ENCODE data around the gene TMEM19. TPM values are rescaled to one million over a fixed set of nuclear protein-coding genes. Genes with fewer than 3 reads are reported as not detected.

The TMEM19 gene
- total RNA-seq, 1 experiment from 2014 or later: 56.3 TPM

- H3K27ac ChIP-seq (ENCODE audit: low read depth, low read length, poor library complexity, severe bottlenecking): no peak overlapping the region
- no peaks in the 10 kb centered on the region for H3K36me3 ChIP-seq (ENCODE audit: insufficient read depth, low read length, poor library complexity, severe bottlenecking)
- H3K9me3 ChIP-seq (ENCODE audit: low read depth, low read length, poor library complexity, severe bottlenecking): no peaks in the 10 kb centered on the region
- ChIA-PET POLR2A (ENCODE audit: low non-redundant PET) (no interaction called here), CTCF (interaction anchor here (1.2 kb wide), 1 partner anchor 60 kb away, joined by 3 read pairs; no protein-coding TSS in a partner anchor)
- BruUV-seq (replicated peaks): no TSS peak
- intact Hi-C loops (cut with micrococcal nuclease; ENCODE audit: unreplicated experiment): no loop called here
- no peak for DNase-seq (ENCODE audit: low spot score)
- no peaks in the 10 kb centered on the region for H3K4me1 ChIP-seq (ENCODE audit: insufficient read depth, low read length, poor library complexity, severe bottlenecking)
- no peak overlapping the region for H3K4me3 ChIP-seq (ENCODE audit: low read depth, low read length, poor library complexity, severe bottlenecking)
- H3K27me3 ChIP-seq (replicated peaks; ENCODE audit: insufficient read depth, low read depth, low read length, poor library complexity): no peaks in the 10 kb centered on the region
- TF ChIP-seq CTCF (conservative IDR thresholded peaks at IDR 0.05; ENCODE audit: low read depth, low read length) (no peak), EZH2 (IDR thresholded peaks at IDR 0.05; ENCODE audit: borderline replicate concordance, low read depth, low read length, poor library complexity, severe bottlenecking) (no peak)
These were observed 14.1 kb upstream of the TMEM19 start for GRCh38 chr12:71671816-71672215.

GRCh38 chr12:71682466-71682865 lies 3.4 kb upstream of the TMEM19 start:
- POLR2A ChIA-PET (ENCODE audit: low non-redundant PET): no interaction called here
- no peak overlapping the region for H3K4me3 ChIP-seq (ENCODE audit: low read depth, low read length, poor library complexity, severe bottlenecking)

GRCh38 chr12:71683633-71684032 lies 2.2 kb upstream of the TMEM19 start:
- ChIA-PET POLR2A (ENCODE audit: low non-redundant PET) (interaction anchor here (0.7 kb wide), 1 partner anchor 64 kb away, joined by 3 read pairs; no protein-coding TSS in a partner anchor), CTCF (no interaction called here)
- intact Hi-C loops (cut with micrococcal nuclease; ENCODE audit: unreplicated experiment): no loop called here
- H3K27me3 ChIP-seq (replicated peaks; ENCODE audit: insufficient read depth, low read depth, low read length, poor library complexity): no peaks in the 10 kb centered on the region
- no peaks in the 10 kb centered on the region for H3K4me1 ChIP-seq (ENCODE audit: insufficient read depth, low read length, poor library complexity, severe bottlenecking)
- no TSS peak for BruUV-seq (replicated peaks)
- H3K4me3 ChIP-seq (ENCODE audit: low read depth, low read length, poor library complexity, severe bottlenecking): no peak overlapping the region
- no peaks in the 10 kb centered on the region for H3K9me3 ChIP-seq (ENCODE audit: low read depth, low read length, poor library complexity, severe bottlenecking)
- no peak overlapping the region for H3K27ac ChIP-seq (ENCODE audit: low read depth, low read length, poor library complexity, severe bottlenecking)
- no peak for TF ChIP-seq EZH2 (IDR thresholded peaks at IDR 0.05; ENCODE audit: borderline replicate concordance, low read depth, low read length, poor library complexity, severe bottlenecking)
- no peak for TF ChIP-seq CTCF (conservative IDR thresholded peaks at IDR 0.05; ENCODE audit: low read depth, low read length)
- no peak for DNase-seq (ENCODE audit: low spot score)
- H3K36me3 ChIP-seq (ENCODE audit: insufficient read depth, low read length, poor library complexity, severe bottlenecking): no peaks in the 10 kb centered on the region

More at GRCh38 chr12:71682466-71682865, 3.4 kb upstream of the TMEM19 start:
- no peak for TF ChIP-seq CTCF (conservative IDR thresholded peaks at IDR 0.05; ENCODE audit: low read depth, low read length)
- TF ChIP-seq EZH2 (IDR thresholded peaks at IDR 0.05; ENCODE audit: borderline replicate concordance, low read depth, low read length, poor library complexity, severe bottlenecking): no peak
- no peaks in the 10 kb centered on the region for H3K4me1 ChIP-seq (ENCODE audit: insufficient read depth, low read length, poor library complexity, severe bottlenecking)
- H3K36me3 ChIP-seq (ENCODE audit: insufficient read depth, low read length, poor library complexity, severe bottlenecking): no peaks in the 10 kb centered on the region
- no peak for DNase-seq (ENCODE audit: low spot score)
- BruUV-seq (replicated peaks): no TSS peak
- CTCF ChIA-PET: no interaction called here
- intact Hi-C loops (cut with micrococcal nuclease; ENCODE audit: unreplicated experiment): no loop called here
- H3K9me3 ChIP-seq (ENCODE audit: low read depth, low read length, poor library complexity, severe bottlenecking): no peaks in the 10 kb centered on the region
- H3K27me3 ChIP-seq (replicated peaks; ENCODE audit: insufficient read depth, low read depth, low read length, poor library complexity): no peaks in the 10 kb centered on the region
- no peak overlapping the region for H3K27ac ChIP-seq (ENCODE audit: low read depth, low read length, poor library complexity, severe bottlenecking)
